Naive thymus-derived CD4-positive, alpha-beta T cell (primary cell): Measurements from ENCODE around the gene PTPN23. TPM values are rescaled to one million over a fixed set of nuclear protein-coding genes. Genes with fewer than 3 reads are reported as not detected.

Source experiments
- ATAC-seq: fragments of 150-1000 bp; cut with Tn5 transposase; 2 replicates; pipeline ENCODE4 v1.10.0; 2021; ENCODE audit warnings: mild to moderate bottlenecking, moderate library complexity
- CTCF ChIA-PET: fragments of 350-600 bp; sonication (Branson Sonifier 250); formaldehyde crosslinking; loops from one replicate; lab custom pipeline; 2021; ENCODE audit warnings: antibody characterized with exemption; lab: Charles Lee
- POLR2A ChIA-PET: fragments of 350-600 bp; sonication (Branson Sonifier 250); formaldehyde crosslinking; loops from one replicate; lab custom pipeline; 2021; ENCODE audit warnings: antibody characterized with exemption, inconsistent platforms; lab: Charles Lee
- DNase-seq, 9 donors: peaks; one replicate each; pipeline versions ENCODE4 v3.0.0 to v3.0.0-alpha.2; 2020 to 2022; ENCODE audit warnings: mixed read lengths in 1 of 9
- H3K27ac ChIP-seq: one replicate; pipeline ENCODE4 v1.7.0; 2013; ENCODE audit warnings: mild to moderate bottlenecking, low read depth, low read length, moderate library complexity
- H3K27me3 ChIP-seq, 2 donors: one replicate each; pipeline ENCODE4 v1.7.0; 2013; ENCODE audit warnings: low read length in 2 of 2, mild to moderate bottlenecking in 2 of 2, moderate library complexity in 2 of 2; ENCODE audit not compliant: control insufficient read depth in 2 of 2, insufficient read depth in 2 of 2
- H3K36me3 ChIP-seq, 3 experiments: 1 replicate in 2 of 3; 2 replicates in 1 of 3; pipeline ENCODE4 v1.7.0; 2013; ENCODE audit warnings: low read length in 3 of 3, mild to moderate bottlenecking in 3 of 3, moderate library complexity in 1 of 3; ENCODE audit not compliant: insufficient read depth in 3 of 3, control insufficient read depth in 2 of 3
- H3K4me1 ChIP-seq, 2 donors: one replicate each; pipeline ENCODE4 v1.7.0; 2013; ENCODE audit warnings: low read length in 2 of 2, mild to moderate bottlenecking in 2 of 2, moderate library complexity in 1 of 2; ENCODE audit not compliant: control insufficient read depth in 2 of 2, insufficient read depth in 2 of 2
- H3K4me3 ChIP-seq: 2 replicates; pipeline ENCODE4 v1.7.0; 2013; ENCODE audit warnings: mild to moderate bottlenecking, low read length
- H3K9me3 ChIP-seq, 3 experiments: 1 replicate in 2 of 3; 2 replicates in 1 of 3; pipeline ENCODE4 v1.7.0; 2013; ENCODE audit warnings: low read length in 3 of 3; ENCODE audit not compliant: control insufficient read depth in 2 of 3
- H3K27ac Mint-ChIP-seq, 9 donors: one replicate each; pipeline ENCODE4 v1.8.0; 2020 to 2022; ENCODE audit warnings: mixed read lengths in 9 of 9, mild to moderate bottlenecking in 8 of 9, moderate library complexity in 5 of 9, inconsistent platforms in 2 of 9
- H3K27me3 Mint-ChIP-seq, 5 donors: one replicate each; pipeline ENCODE4 v1.8.0; 2021 to 2022; ENCODE audit warnings: mixed read lengths in 5 of 5, mild to moderate bottlenecking in 1 of 5
- H3K36me3 Mint-ChIP-seq, 5 donors: one replicate each; pipeline ENCODE4 v1.8.0; 2020 to 2022; ENCODE audit warnings: mixed read lengths in 5 of 5, mild to moderate bottlenecking in 3 of 5, inconsistent platforms in 1 of 5
- H3K4me1 Mint-ChIP-seq, 7 donors: one replicate each; pipeline ENCODE4 v1.8.0; 2020 to 2022; ENCODE audit warnings: mixed read lengths in 7 of 7, mild to moderate bottlenecking in 3 of 7, inconsistent platforms in 1 of 7
- H3K4me3 Mint-ChIP-seq, 10 donors: one replicate each; pipeline ENCODE4 v1.8.0; 2020 to 2022; ENCODE audit warnings: mild to moderate bottlenecking in 10 of 10, mixed read lengths in 10 of 10, moderate library complexity in 6 of 10, inconsistent platforms in 2 of 10
- H3K9me3 Mint-ChIP-seq, 11 donors: one replicate each; pipeline ENCODE4 v1.8.0; 2020 to 2022; ENCODE audit warnings: mixed read lengths in 11 of 11, mild to moderate bottlenecking in 4 of 11, inconsistent platforms in 1 of 11, moderate library complexity in 1 of 11
- intact Hi-C, 2 donors: fragments of 100-400 bp; cut with micrococcal nuclease; formaldehyde crosslinking; loops; one replicate each; pipeline ENCODE4 v1.15.1; 2023
- polyA plus RNA-seq, 2 donors: library from polyadenylated mRNA; unstranded; fragments of 300-500 nt; fragmentation: Illumina TruSeq; gene quantifications; one replicate each; pipeline ENCODE4 v1.2.3, GENCODE V29; 2021
- total RNA-seq, 6 experiments: library from RNA in 5 of 6; stranded (reverse) in 5 of 6; gene quantifications; 1 replicate in 5 of 6; 2 replicates in 1 of 6; pipeline ENCODE4 v1.2.3 and lab custom pipeline; 2021 to 2026

Gene PTPN23
- total and polyA plus RNA-seq, 7 experiments from 2014 or later, result 1.4 to 51.2 (median 36.7) TPM

GRCh38 chr3:47430606-47431005, 49.8 kb downstream of the PTPN23 start:
- Histone ChIP-seq H3K36me3 (peaks cover 16 to 78% (median 27%) of the 10 kb centered on the region in 3 experiments), H3K27me3 (no peaks in the 10 kb centered on the region), H3K27ac (no peak overlapping the region), H3K4me1 (no peaks in the 10 kb centered on the region), H3K9me3 (no peaks in the 10 kb centered on the region), H3K4me3 (no peak overlapping the region)
- no peaks in the 10 kb centered on the region for H3K27me3 Mint-ChIP-seq
- CTCF ChIA-PET, result interaction anchor here (1.6 kb wide), 1 partner anchor 9 kb away, joined by 6 read pairs; no protein-coding TSS in a partner anchor
- POLR2A ChIA-PET, result interaction anchor here (0.6 kb wide), 1 partner anchor 47 kb away, joined by 4 read pairs; no protein-coding TSS in a partner anchor
- peaks cover 0 to 6% (median 0%) of the 10 kb centered on the region in 7 donors for H3K4me1 Mint-ChIP-seq
- H3K4me3 Mint-ChIP-seq, result no peak overlapping the region
- intact Hi-C loops, result no loop called here
- H3K9me3 Mint-ChIP-seq, result peaks cover 0 to 2% (median 0%) of the 10 kb centered on the region in 11 donors
- ATAC-seq (no peak), DNase-seq (no peak)
- peak overlapping the region in 4 of 9 donors; percentile 11 to 82 (median 72) for H3K27ac Mint-ChIP-seq
- peaks cover 14 to 35% (median 16%) of the 10 kb centered on the region in 5 donors for H3K36me3 Mint-ChIP-seq

GRCh38 chr3:47431225-47431624, 50.4 kb downstream of the PTPN23 start:
- H3K4me1 Mint-ChIP-seq, result peaks cover 0 to 6% (median 0%) of the 10 kb centered on the region in 7 donors
- H3K27ac ChIP-seq, result no peak overlapping the region

GRCh38 chr3:47432673-47433072, 51.9 kb downstream of the PTPN23 start:
- ChIA-PET POLR2A (no interaction called here), CTCF (no interaction called here)
- Mint-ChIP-seq H3K36me3 (peaks cover 14 to 35% (median 17%) of the 10 kb centered on the region in 5 donors), H3K27ac (peak overlapping the region in 1 of 9 donors; percentile 32), H3K27me3 (no peaks in the 10 kb centered on the region), H3K4me1 (peaks cover 0 to 6% (median 0%) of the 10 kb centered on the region in 7 donors), H3K9me3 (peaks cover 0 to 2% (median 0%) of the 10 kb centered on the region in 11 donors), H3K4me3 (no peak overlapping the region)
- no peak for DNase-seq
- no peaks in the 10 kb centered on the region for H3K9me3 ChIP-seq
- ATAC-seq, result no peak
- peaks cover 16 to 66% (median 21%) of the 10 kb centered on the region in 3 experiments for H3K36me3 ChIP-seq
- intact Hi-C loops, result no loop called here
- H3K4me3 ChIP-seq, result no peak overlapping the region
- no peak overlapping the region for H3K27ac ChIP-seq
- H3K27me3 ChIP-seq, result no peaks in the 10 kb centered on the region
- no peaks in the 10 kb centered on the region for H3K4me1 ChIP-seq

More at GRCh38 chr3:47431225-47431624, 50.4 kb downstream of the PTPN23 start:
- POLR2A ChIA-PET, result no interaction called here
- H3K36me3 ChIP-seq, result peaks cover 16 to 72% (median 27%) of the 10 kb centered on the region in 3 experiments
- no peaks in the 10 kb centered on the region for H3K9me3 ChIP-seq
- H3K4me1 ChIP-seq, result no peaks in the 10 kb centered on the region
- Mint-ChIP-seq H3K4me3 (no peak overlapping the region), H3K36me3 (peaks cover 14 to 35% (median 16%) of the 10 kb centered on the region in 5 donors), H3K9me3 (peaks cover 0 to 2% (median 0%) of the 10 kb centered on the region in 11 donors), H3K27me3 (no peaks in the 10 kb centered on the region), H3K27ac (peak overlapping the region in 3 of 9 donors; percentile 11 to 66 (median 26))
- ATAC-seq, result no peak
- no peak overlapping the region for H3K4me3 ChIP-seq
- H3K27me3 ChIP-seq, result no peaks in the 10 kb centered on the region
- CTCF ChIA-PET, result interaction anchor here (1.6 kb wide), 1 partner anchor 10 kb away, joined by 6 read pairs; no protein-coding TSS in a partner anchor
- intact Hi-C loops, result no loop called here
- no peak for DNase-seq

- no peaks in the 10 kb centered on the region for H3K27me3 Mint-ChIP-seq
- POLR2A ChIA-PET, result interaction anchor here (1.1 kb wide), 1 partner anchor 11 kb away, joined by 3 read pairs; no protein-coding TSS in a partner anchor
- ATAC-seq (no peak), DNase-seq (no peak)
- no peaks in the 10 kb centered on the region for H3K4me1 ChIP-seq
- H3K9me3 ChIP-seq, result no peaks in the 10 kb centered on the region
- CTCF ChIA-PET, result interaction anchor here (0.5 kb wide), 1 partner anchor 19 kb away, joined by 3 read pairs; no protein-coding TSS in a partner anchor
- no peaks in the 10 kb centered on the region for H3K27me3 ChIP-seq
- peaks cover 16 to 63% (median 20%) of the 10 kb centered on the region in 3 experiments for H3K36me3 ChIP-seq
- peaks cover 0 to 2% (median 0%) of the 10 kb centered on the region in 11 donors for H3K9me3 Mint-ChIP-seq
- H3K27ac Mint-ChIP-seq, result peak overlapping the region in 1 of 9 donors; percentile 14
- peaks cover 14 to 37% (median 24%) of the 10 kb centered on the region in 5 donors for H3K36me3 Mint-ChIP-seq
- intact Hi-C loops, result no loop called here
- H3K4me3 Mint-ChIP-seq, result no peak overlapping the region
- H3K4me3 ChIP-seq, result no peak overlapping the region
- H3K27ac ChIP-seq, result no peak overlapping the region
- peaks cover 0 to 6% (median 0%) of the 10 kb centered on the region in 7 donors for H3K4me1 Mint-ChIP-seq
Measured at GRCh38 chr3:47433796-47434195, 53.0 kb downstream of the PTPN23 start.

GRCh38 chr3:47434849-47435248, 54.0 kb downstream of the PTPN23 start:
- Mint-ChIP-seq H3K27ac (peak overlapping the region in 1 of 9 donors; percentile 38), H3K4me3 (no peak overlapping the region), H3K9me3 (peaks cover 0 to 2% (median 0%) of the 10 kb centered on the region in 11 donors), H3K4me1 (peaks cover 0 to 6% (median 0%) of the 10 kb centered on the region in 7 donors), H3K27me3 (no peaks in the 10 kb centered on the region), H3K36me3 (peaks cover 14 to 44% (median 29%) of the 10 kb centered on the region in 5 donors)
- POLR2A ChIA-PET, result interaction anchor here (1.1 to 1.3 kb wide), 2 partner anchors 12 to 14 kb away, joined by 3 to 5 read pairs; no protein-coding TSS in a partner anchor
- Histone ChIP-seq H3K4me1 (no peaks in the 10 kb centered on the region), H3K27ac (no peak overlapping the region), H3K9me3 (no peaks in the 10 kb centered on the region), H3K4me3 (no peak overlapping the region), H3K36me3 (peaks cover 16 to 68% (median 21%) of the 10 kb centered on the region in 3 experiments), H3K27me3 (no peaks in the 10 kb centered on the region)
- DNase-seq (no peak), ATAC-seq (no peak)
- CTCF ChIA-PET, result no interaction called here
- intact Hi-C loops, result no loop called here

GRCh38 chr3:47436180-47436579, 55.4 kb downstream of the PTPN23 start:
- H3K4me3 Mint-ChIP-seq, result no peak overlapping the region

More at GRCh38 chr3:47436180-47436579, 55.4 kb downstream of the PTPN23 start:
- no peaks in the 10 kb centered on the region for H3K9me3 ChIP-seq
- no peak overlapping the region for H3K27ac Mint-ChIP-seq
- ATAC-seq, result no peak
- H3K27ac ChIP-seq, result no peak overlapping the region
- CTCF ChIA-PET, result no interaction called here
- H3K36me3 Mint-ChIP-seq, result peaks cover 14 to 47% (median 24%) of the 10 kb centered on the region in 5 donors
- no peak for DNase-seq
- POLR2A ChIA-PET, result interaction anchor here (0.5 kb wide), 1 partner anchor 286 kb away, joined by 3 read pairs; no protein-coding TSS in a partner anchor
- peaks cover 0 to 3% (median 0%) of the 10 kb centered on the region in 7 donors for H3K4me1 Mint-ChIP-seq
- intact Hi-C loops, result loop anchor here in 1 of 2 donors (2.0 kb wide), 1 partner anchor 39 kb away; the partner anchor contains the start of gene SCAP
- no peaks in the 10 kb centered on the region for H3K27me3 ChIP-seq
- no peak overlapping the region for H3K4me3 ChIP-seq
- no peaks in the 10 kb centered on the region for H3K9me3 Mint-ChIP-seq
- H3K36me3 ChIP-seq, result peaks cover 16 to 66% (median 21%) of the 10 kb centered on the region in 3 experiments
- no peaks in the 10 kb centered on the region for H3K27me3 Mint-ChIP-seq
- no peaks in the 10 kb centered on the region for H3K4me1 ChIP-seq
